GM19193 (cell line): ENCODE results near the gene METTL13.

Source experiments
- POLR2A ChIP-seq: IDR thresholded peaks from 4 replicates; pipeline ENCODE4 v1.6.1; 2011; ENCODE audit not compliant: insufficient read depth, insufficient read length; ENCODE audit errors: extremely low read depth

METTL13 gene

GRCh38 chr1:171790318-171790717 is 8.9 kb downstream of the METTL13 start:
- no peak for TF ChIP-seq POLR2A

DNA sequence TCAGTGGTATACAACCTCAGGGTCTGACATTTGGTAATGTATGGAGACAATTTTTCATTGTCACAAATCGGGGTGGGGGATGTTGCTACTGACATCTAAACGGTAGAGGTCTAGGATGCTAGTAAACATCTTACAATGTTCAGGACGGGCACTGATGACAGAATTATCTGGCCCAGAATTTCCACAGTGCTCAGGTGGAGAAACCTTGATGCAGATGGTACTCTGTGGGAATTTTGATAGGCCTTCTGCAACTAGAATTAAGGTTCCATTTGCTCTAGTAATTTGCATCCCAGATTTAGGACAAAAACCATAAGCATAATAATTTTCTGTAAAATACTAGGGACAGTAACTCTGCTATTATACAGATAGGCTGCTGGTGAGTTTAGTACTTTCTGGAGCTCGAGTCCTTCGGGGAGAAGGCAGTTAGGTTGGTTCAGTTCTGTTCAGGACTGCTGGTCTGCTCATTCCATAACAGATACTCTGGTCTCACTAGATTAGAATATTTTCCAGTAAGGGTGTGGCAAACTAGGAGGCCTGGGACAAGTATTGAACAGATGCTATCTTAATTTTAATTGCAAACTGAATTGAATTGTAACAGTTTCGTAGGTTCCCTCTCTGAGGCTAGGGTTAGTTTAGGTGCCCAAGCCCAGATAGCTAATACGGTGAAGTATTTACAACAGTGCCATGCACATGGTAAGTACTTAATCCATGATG is 11.4 kb downstream of the METTL13 start:
- TF ChIP-seq POLR2A = no peak

GRCh38 chr1:171793636-171794035 is 12.2 kb downstream of the METTL13 start:
- TF ChIP-seq POLR2A = no peak

DNA sequence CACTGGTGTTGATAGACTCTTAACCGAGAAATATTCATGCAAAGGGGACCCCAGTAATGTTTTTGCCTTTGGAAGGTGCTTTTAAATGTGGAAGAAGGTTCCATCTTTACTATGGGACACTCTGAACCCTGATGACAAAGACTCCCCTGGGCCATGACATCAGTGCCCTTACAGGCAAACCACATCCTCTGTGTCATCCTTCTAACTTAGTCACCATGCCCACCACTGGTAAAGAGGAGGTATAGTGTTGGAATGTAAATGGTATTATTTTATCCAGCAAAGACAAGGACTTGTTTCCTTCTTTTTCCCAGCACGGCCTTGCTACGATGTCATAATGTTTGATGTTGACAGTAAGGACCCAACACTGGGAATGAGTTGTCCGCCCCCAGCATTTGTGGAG is 12.6 kb downstream of the METTL13 start:
- TF ChIP-seq POLR2A = no peak

DNA sequence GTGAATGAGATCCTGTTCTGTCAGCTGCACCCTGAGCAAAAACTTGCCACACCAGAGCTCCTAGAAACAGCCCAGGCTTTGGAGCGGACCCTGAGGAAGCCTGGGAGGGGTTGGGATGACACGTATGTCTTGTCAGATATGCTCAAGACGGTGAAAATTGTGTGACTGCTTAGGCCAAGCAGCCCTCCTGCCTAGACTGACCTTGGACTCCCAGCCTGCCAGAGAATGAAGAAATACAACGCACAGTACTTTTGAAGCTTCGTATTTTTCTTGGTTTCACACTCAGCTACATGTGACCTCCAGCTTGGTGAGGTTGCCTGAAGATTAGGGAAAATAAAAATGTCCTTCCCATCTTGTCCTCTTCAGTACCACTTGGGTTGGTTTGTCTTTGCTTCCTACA is 15.1 kb downstream of the METTL13 start:
- no peak for TF ChIP-seq POLR2A

DNA sequence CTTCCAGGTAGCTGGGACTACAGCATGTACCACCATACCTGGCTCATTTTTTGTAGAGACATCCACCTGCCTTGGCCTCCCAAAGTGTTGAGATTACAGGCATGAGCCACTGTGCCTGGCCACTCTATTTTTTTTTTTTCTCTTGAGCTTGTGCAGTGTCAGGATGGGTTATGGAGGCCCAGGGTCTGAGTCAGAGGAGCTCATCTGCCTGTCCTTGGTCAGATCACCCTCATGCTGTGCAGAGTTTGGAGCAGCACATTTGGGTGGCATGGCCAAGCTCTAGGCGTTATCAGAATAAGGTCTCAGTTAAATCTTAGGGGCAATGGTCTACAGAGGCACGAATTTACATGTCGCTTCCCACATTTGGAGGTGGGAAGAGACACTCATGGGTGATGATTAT is 16.9 kb downstream of the METTL13 start:
- no peak for TF ChIP-seq POLR2A

GRCh38 chr1:171798765-171799164 is 17.3 kb downstream of the METTL13 start:
- TF ChIP-seq POLR2A = no peak

GRCh38 chr1:171799166-171799565 is 17.7 kb downstream of the METTL13 start:
- TF ChIP-seq POLR2A = no peak

DNA sequence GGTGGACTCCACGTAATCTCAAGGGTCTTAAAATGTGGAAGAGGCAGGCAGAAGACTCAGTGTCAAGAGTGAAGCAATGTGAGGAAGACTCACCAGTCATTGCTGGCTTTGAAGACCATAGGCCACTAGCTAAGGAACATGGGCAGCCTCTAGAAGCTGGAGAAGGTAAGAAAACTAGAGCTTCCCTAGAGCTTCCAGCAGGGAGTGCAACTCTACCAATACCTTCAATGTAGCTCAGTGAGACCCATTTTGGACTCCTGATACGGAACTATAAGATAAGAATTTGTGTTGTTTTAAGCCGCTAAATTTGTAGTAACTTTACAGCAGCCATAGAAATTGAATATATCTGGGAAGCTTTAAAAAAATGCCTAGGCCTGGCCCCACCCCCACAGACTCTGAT is 18.9 kb downstream of the METTL13 start:
- no peak for TF ChIP-seq POLR2A

- no peak for TF ChIP-seq POLR2A
Measured at GRCh38 chr1:171800851-171801250, 19.4 kb downstream of the METTL13 start.

- no peak for TF ChIP-seq POLR2A
Measured at GRCh38 chr1:171801487-171801891, 20.0 kb downstream of the METTL13 start.

DNA sequence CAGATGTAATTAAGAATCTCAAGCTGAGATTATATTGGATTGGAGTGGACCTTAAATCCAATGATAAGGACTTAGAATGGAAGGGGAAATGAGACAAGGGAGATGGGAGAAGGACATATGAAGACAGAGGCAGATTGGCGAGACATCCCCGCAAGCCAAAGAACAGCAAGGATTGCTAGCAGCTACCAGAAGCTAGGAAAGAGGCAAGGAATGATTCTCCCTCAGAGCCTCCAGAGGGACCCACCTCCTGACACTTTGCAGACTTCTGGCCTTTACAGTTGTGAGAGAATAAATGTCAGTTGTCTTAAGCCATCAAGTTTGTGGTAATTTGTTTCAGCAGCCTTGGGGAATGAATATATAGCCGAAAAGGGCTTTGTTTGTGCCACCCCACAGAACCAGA is 20.7 kb downstream of the METTL13 start:
- no peak for TF ChIP-seq POLR2A

DNA sequence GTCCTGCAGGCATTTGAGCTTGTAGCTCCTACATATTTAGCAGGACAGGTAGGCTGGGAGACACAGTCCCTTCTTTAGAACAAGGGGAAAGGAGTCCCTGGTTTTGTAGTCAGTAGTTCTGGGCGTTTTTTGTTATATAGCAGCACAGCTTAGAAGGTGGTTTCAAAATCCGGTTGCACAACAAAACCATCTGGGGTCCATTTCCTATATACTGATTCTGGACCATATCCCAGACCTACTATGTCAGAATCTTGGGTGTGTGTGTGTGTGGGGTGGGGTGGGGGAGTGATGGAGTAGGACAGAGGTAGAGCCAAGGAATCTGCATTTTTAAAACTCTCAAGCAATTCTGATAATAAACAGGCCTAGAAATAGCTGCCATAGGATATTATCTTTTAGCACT is 21.6 kb downstream of the METTL13 start:
- no peak for TF ChIP-seq POLR2A

- TF ChIP-seq POLR2A = no peak
Measured at GRCh38 chr1:171803461-171804022, 22.1 kb downstream of the METTL13 start.

- no peak for TF ChIP-seq POLR2A
Measured at GRCh38 chr1:171805395-171806115, 24.1 kb downstream of the METTL13 start.

DNA sequence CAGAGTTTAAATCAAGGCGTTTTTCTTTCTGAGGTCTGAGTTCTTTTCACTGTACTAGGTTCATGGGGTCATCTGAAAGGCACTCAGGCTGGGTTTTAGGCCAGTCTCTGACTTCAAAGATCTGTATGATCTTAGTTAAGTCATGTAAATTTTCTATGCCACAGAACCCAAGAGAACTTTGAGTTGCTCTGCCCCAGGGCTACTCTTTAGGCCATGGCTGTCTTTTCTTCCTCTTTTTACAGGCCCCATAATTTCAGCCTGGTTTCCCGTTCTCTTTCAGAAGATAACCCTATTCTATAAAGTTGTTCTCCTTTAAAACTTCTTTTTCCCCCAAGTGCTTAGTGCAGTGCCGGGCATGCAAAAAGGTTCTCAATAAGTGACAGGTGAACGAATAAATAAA is 26.1 kb downstream of the METTL13 start:
- no peak for TF ChIP-seq POLR2A
